Cardiac muscle cell (in vitro differentiated cells and primary cell): ENCODE measurements around the gene HDAC7. TPM values are rescaled to one million over a fixed set of nuclear protein-coding genes. Genes with fewer than 3 reads are reported as not detected.

Experiments
- DNase-seq, 2 donors: peaks; one replicate each; pipeline versions ENCODE4 v3.0.0 to v3.0.0-alpha.2; 2010 to 2017; ENCODE audit warnings: low read depth in 1 of 2, low spot score in 1 of 2
- H3K27ac ChIP-seq: fragments of 200-600 bp; sonication (generic); 2 replicates; pipeline ENCODE4 v1.5.1; 2016
- H3K27me3 ChIP-seq: fragments of 200-600 bp; sonication (generic); 2 replicates; pipeline ENCODE4 v1.6.0; 2016; ENCODE audit warnings: control low read depth
- H3K36me3 ChIP-seq: fragments of 200-600 bp; sonication (generic); 2 replicates; pipeline ENCODE4 v1.5.1; 2016; ENCODE audit warnings: control low read depth
- H3K4me1 ChIP-seq: fragments of 200-600 bp; sonication (generic); 2 replicates; pipeline ENCODE4 v1.8.1; 2017; ENCODE audit warnings: low read depth, mild to moderate bottlenecking, mixed run types
- H3K4me3 ChIP-seq: fragments of 200-600 bp; sonication (generic); 2 replicates; pipeline ENCODE4 v1.5.1; 2016; ENCODE audit warnings: mild to moderate bottlenecking
- H3K9me3 ChIP-seq: fragments of 200-600 bp; sonication (generic); 2 replicates; pipeline ENCODE4 v1.5.1; 2017; ENCODE audit warnings: low read depth, mild to moderate bottlenecking, control low read depth
- polyA plus RNA-seq: library from polyadenylated mRNA; unstranded; fragments of >200 nt; fragmentation: Nextera tagmentation; extraction: Ambion mirVana; gene quantifications from 2 replicates; pipeline ENCODE4 v1.2.1, GENCODE V29; 2016
- total RNA-seq: library from RNA; depleted of rRNA; stranded (reverse); fragments of >200 nt; gene quantifications from 2 replicates; pipeline ENCODE4 v1.2.3, GENCODE V29; 2016
- TF ChIP-seq, protein P1 (sequence below): IDR thresholded peaks from 2 replicates; pipeline ENCODE4 v1.5.1; 2012; ENCODE audit warnings: low read depth, mild to moderate bottlenecking, low read length

The HDAC7 gene
- total and polyA plus RNA-seq, 2 experiments from 2014 or later: 43.7 to 93.0 TPM

DNA sequence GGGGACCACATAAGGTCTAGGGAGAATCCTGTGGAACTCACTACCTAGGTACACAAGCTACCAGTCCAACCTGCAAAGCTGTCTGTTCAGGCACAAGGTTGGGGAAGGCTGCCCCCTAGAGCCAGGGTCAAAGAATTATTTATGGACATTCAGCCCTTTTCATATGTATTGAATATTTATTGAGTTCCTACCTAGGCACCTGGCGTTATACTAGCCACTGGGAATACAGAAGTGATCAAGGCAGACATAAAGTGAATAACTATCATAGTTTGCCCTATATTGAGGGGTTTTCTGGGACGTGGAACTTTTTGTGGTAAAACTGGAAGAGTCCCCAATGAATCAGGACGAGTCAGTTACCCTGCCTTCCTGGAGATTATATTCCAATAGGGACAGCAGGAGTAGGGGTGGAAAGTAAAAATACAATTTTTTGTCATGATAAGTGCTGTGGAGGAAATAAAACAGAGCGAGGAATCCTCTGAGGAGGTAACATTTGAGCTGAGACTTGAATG lies 52.4 kb downstream of the HDAC7 start:
- no peaks in the 10 kb centered on the region for H3K36me3 ChIP-seq
- no peaks in the 10 kb centered on the region for H3K9me3 ChIP-seq
- TF ChIP-seq, protein P1, sequence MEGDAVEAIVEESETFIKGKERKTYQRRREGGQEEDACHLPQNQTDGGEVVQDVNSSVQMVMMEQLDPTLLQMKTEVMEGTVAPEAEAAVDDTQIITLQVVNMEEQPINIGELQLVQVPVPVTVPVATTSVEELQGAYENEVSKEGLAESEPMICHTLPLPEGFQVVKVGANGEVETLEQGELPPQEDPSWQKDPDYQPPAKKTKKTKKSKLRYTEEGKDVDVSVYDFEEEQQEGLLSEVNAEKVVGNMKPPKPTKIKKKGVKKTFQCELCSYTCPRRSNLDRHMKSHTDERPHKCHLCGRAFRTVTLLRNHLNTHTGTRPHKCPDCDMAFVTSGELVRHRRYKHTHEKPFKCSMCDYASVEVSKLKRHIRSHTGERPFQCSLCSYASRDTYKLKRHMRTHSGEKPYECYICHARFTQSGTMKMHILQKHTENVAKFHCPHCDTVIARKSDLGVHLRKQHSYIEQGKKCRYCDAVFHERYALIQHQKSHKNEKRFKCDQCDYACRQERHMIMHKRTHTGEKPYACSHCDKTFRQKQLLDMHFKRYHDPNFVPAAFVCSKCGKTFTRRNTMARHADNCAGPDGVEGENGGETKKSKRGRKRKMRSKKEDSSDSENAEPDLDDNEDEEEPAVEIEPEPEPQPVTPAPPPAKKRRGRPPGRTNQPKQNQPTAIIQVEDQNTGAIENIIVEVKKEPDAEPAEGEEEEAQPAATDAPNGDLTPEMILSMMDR: peak; percentile 60
- peak; percentile 57 for DNase-seq
- no peaks in the 10 kb centered on the region for H3K27me3 ChIP-seq
- no peak overlapping the region for H3K27ac ChIP-seq
- peaks cover 5% of the 10 kb centered on the region for H3K4me1 ChIP-seq
- H3K4me3 ChIP-seq: no peak overlapping the region

DNA sequence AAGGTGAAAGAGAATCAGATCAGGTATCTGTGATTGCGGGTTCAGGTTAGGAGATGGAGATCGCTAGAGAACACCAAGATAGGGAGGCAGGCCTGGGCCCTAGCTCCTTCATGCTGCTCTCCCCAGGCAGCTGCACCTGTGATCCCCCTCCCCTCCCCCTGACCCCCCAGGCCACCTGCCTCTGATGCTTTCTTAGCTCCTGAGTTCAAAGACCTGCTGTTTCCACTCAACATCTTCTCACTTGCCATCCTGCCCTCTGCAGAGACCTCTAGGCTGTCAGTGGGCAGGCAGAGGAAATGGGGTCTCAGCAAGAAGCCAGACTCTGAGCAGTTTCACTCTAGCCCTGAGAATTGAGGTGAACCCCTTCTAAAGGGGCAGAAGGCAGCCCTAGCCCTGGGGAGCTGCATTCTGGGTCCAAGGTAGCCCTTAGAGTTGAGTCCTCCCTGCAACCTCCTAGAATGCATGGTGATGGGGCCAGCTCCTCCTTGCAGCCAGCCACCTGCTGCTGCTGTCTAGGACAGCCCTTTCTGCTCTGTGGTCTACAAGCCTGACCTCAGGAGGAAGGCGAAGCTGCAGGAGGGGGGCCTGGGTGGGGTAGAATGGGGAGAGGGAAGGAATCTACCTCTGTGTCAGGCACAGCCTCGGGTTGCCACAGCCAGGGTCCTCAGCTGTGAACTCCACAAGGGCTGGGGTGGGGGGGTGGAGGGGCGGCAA lies 53.0 kb downstream of the HDAC7 start:
- TF ChIP-seq, protein P1: no peak
- H3K27ac ChIP-seq: no peak overlapping the region
- H3K36me3 ChIP-seq: no peaks in the 10 kb centered on the region

DNA sequence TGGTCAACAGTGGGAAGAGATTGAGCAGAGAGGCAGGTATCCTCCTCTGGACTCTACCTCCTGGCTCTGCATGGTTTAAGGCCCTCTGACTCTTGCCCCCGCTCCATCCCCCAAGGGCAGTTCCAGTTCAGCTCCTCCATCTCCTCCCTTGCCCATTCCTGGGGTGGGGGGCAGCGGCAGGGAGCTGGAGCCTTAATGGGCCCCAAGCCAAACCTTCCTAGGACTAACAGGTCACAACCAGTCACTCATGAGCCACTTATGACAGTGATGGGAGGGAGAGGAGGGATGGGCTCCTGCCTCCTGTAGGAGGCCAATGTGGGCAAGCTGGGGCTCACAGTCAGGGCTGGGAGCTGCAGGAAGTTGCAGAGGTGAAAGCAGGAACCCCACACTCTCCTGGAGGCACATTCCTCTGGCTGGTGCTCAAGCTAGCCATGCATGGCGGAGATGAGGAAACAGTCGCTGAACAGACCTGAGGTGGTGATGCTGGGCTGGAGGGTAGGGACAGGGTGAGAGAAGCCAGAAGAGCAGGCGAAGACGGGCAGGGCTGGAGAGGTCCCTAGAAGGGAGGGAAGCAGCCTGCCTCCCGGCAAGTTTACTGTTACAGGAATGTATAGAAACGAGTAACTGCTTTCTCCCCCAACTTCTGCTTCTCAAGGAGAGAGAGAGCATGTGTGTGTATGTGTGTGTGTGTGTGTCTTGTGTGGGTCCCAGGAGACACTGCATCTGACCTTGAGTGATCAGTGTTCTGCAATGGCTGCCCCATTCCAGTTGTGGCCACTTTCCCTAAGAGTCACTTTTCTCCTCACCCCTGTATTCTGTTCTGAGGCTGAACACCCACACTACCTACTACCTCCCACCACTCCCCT lies 56.0 kb downstream of the HDAC7 start:
- H3K27me3 ChIP-seq: no peaks in the 10 kb centered on the region
- peaks cover 1% of the 10 kb centered on the region for H3K4me1 ChIP-seq
- H3K36me3 ChIP-seq: no peaks in the 10 kb centered on the region
- DNase-seq: no peak
- H3K27ac ChIP-seq: no peak overlapping the region
- no peaks in the 10 kb centered on the region for H3K9me3 ChIP-seq
- TF ChIP-seq, protein P1: no peak
- no peak overlapping the region for H3K4me3 ChIP-seq

More for the DNA sequence above, 53.0 kb downstream of the HDAC7 start:
- Histone ChIP-seq H3K4me1 (peaks cover 5% of the 10 kb centered on the region), H3K9me3 (no peaks in the 10 kb centered on the region), H3K27me3 (no peaks in the 10 kb centered on the region), H3K4me3 (no peak overlapping the region)
- no peak for DNase-seq

DNA sequence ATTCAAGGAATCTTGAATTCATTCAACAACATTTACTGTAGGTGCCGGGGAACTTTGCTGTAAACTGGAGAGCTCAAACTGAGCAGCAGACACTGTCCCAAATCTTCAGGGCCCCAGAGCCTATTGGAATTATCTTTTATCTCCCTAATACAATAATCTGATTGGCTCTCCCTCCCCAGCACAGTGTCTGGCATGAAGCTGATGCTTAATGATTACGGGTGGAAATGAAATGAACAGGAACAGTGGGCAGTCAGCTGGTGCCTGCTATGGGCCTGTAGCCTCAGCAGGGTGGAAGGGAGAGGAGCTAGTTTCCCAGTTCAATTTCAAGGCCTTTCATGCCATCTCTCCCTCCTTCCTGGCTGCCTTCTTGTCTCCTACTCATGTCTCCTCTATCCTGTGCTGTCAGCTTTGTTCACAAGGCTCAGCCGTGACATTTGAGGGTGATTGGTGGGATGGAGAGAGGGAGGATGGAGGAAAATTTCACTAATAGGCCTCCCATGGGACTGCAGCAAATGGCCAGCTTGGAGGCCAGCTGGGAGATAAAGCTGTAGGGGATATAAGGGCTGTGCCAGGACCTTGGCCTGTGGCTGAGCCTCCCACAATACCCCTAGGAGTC lies 56.7 kb downstream of the HDAC7 start:
- DNase-seq: no peak
- Histone ChIP-seq H3K27me3 (no peaks in the 10 kb centered on the region), H3K36me3 (no peaks in the 10 kb centered on the region), H3K4me1 (no peaks in the 10 kb centered on the region), H3K27ac (no peak overlapping the region), H3K9me3 (no peaks in the 10 kb centered on the region), H3K4me3 (no peak overlapping the region)
- TF ChIP-seq, protein P1: no peak

DNA sequence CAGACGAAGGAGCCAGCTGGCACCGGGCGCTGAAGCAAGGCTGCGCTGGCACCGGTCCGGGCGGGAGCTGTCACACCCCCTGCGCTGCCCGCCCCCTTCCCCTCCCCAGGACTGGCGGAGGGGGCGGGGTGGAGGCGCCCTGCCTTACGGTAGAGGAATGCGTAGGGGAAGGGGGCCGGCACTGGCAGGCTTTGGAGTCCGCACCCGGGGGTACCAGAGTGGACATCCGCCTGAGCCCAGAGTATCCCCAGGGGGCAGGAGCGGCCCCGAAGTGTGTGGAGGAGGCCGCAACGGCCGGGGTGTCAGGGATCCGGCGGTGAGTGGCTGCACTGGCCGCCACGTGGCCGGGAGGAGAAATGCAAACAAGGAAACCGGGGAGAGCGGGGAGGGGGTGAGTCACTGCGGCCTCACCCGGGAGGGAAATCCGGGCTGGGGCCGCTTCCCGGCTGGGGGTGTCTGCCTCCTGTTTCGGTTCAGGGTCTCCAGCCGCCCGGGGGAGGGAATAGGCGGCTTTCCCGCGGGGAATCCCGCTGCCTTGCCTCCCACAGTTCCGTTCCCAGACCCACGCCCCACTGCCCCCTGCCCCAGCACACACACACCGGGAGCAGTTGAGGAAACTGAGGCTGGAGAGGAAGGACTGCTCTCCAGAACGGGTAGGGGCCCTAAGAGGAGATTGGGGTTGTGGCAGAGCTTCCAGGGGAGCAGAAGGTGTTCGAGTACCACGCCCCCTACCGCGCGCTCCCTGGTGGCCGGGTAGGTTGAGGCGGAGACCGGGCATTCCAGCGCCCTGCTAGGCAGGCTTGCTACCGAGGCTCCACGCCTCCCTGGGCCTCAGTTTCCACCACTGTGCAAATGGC lies 60.6 kb downstream of the HDAC7 start, which contains the start of gene RAPGEF3:
TSS of gene RAPGEF3 (minus strand) at position 47 of the 857 bp plus-strand sequence. CDS start 324 bp downstream, outside the sequence.
- TF ChIP-seq, protein P1: peak; percentile 46
- Histone ChIP-seq H3K4me1 (no peaks in the 10 kb centered on the region), H3K9me3 (no peaks in the 10 kb centered on the region), H3K27me3 (no peaks in the 10 kb centered on the region), H3K36me3 (no peaks in the 10 kb centered on the region), H3K27ac (no peak within 1 kb of the TSS), H3K4me3 (peak within 1 kb of the TSS; percentile 50)
- DNase-seq: peak; percentile 86
